Pancreas (tissue), 10 donors: ENCODE results near the gene THSD7A. TPM values are rescaled to one million over a fixed set of nuclear protein-coding genes. Genes with fewer than 3 reads are reported as not detected.
"Not testable (repeated sequence)": the region's sequence is repeated elsewhere in the genome, so short reads cannot be mapped to it uniquely, and the experiment has no call there.

ENCODE experiments used
- ATAC-seq, 4 donors: fragments of 200-7000 bp; cut with Tn5 transposase; one replicate each; pipeline versions ENCODE4 v1.8.0 to v1.9.1; 2020; ENCODE audit warnings: mild to moderate bottlenecking in 4 of 4, moderate library complexity in 4 of 4
- DNase-seq, 6 donors: peaks; one replicate each; pipeline ENCODE4 v3.0.0-alpha.2; 2020
- FAIRE-seq: peaks from 2 replicates; lab custom pipeline; 2012; peaks lifted over from hg19 to GRCh38; lab: Jason Lieb, UNC
- H3K27ac ChIP-seq, 4 donors: fragments of 200-600 bp; sonication (generic); 1 replicate in 3 of 4; 2 replicates in 1 of 4; pipeline versions ENCODE4 v1.5.0 to v1.8.0; 2020
- H3K27me3 ChIP-seq, 4 donors: fragments of 200-600 bp; one replicate each; pipeline ENCODE4 v1.8.0; 2021
- H3K36me3 ChIP-seq, 3 donors: fragments of 200-600 bp; sonication (generic) in 1 of 3; one replicate each; pipeline versions ENCODE4 v1.5.0 to v1.8.0; 2020 to 2021
- H3K4me1 ChIP-seq, 3 donors: fragments of 200-600 bp; one replicate each; pipeline ENCODE4 v1.8.0; 2021
- H3K4me3 ChIP-seq, 4 donors: fragments of 200-600 bp; sonication (generic) in 2 of 4; one replicate each; pipeline versions ENCODE4 v1.5.0 to v1.8.0; 2020 to 2021
- H3K9me3 ChIP-seq, 4 donors: fragments of 200-600 bp; one replicate each; pipeline ENCODE4 v1.8.0; 2021
- WGBS, 2 donors: extraction: QIAGEN DNeasy Blood & Tissue Kit; methylation state at CpG; one replicate each; pipeline ENCODE4 v1.1.7; 2013; 5-methylcytosine and 5-hydroxymethylcytosine counted together
- intact Hi-C, 3 donors: fragments of 100-400 bp; cut with DNase I; formaldehyde crosslinking; loops; one replicate each; pipeline versions ENCODE4 v1.11.1 to v1.14.2; 2022
- polyA plus RNA-seq, 2 donors: library from polyadenylated mRNA; stranded (reverse); fragments of 200-250 nt; gene quantifications; one replicate each; pipeline ENCODE4 v1.2.3, GENCODE V29; 2013
- total RNA-seq, 6 donors: library from RNA; stranded (reverse); fragmentation: NEBNext Ultra II Directional in 4 of 6; extraction: Animal tissue kit (Norgen Biotek cat#: 25700) in 4 of 6; gene quantifications; one replicate each; pipeline versions ENCODE4 v1.2.1 to v1.2.4, GENCODE V29; 2021 to 2023
- TF ChIP-seq, protein P1 (sequence below), 4 donors: fragments of 200-600 bp; sonication (generic) in 3 of 4; IDR thresholded peaks; one replicate each; pipeline versions ENCODE4 v1.5.0 to v1.8.0; 2021; ENCODE audit warnings: antibody characterized with exemption in 4 of 4
- donor health status: healthy with polysubstance abuse.
- donor health status: DM: no; HTN: no; CAD: no; lungs with moderate emphysema.
- donor health status: DM: no; HTN: no; CAD: no.
- donor health status: control.
- donor health status: control.
- donor health status: Bipolar disorder and iron deficiency.
- donor health status: DM: yes; HTN: yes; CAD: no.
- donor health status: DM: no; HTN: no; CAD: no.
- donor health status: DM: no; HTN: no; CAD: no.
- donor health status: DM: yes; HTN: yes; CAD: no.

THSD7A gene
- total and polyA plus RNA-seq, 8 donors = 0.30 to 3.7 (median 0.90) TPM

DNA sequence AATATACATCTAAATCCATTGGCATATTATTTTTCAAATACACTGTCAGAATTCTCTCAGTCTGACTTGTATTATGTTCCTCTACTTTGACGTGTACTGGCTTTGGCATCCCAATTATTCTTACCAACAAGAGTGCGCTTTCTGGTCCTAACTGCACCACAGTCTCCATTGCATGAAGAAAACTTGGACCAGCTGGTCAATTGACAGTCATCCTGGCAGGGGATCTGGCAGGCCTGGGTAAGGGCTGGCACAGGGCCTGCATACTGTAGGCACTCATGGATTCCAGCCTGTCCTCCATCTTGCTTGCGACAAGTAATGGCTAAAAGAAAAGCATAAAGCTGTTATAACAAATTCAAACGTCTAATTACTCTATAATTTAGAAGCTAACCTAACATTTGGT lies 384.9 kb downstream of the THSD7A start:
- no peaks in the 10 kb centered on the region for H3K36me3 ChIP-seq
- WGBS, 2 donors = 87 to 90% methylated on average over 4 of the region's 4 CpGs
- ATAC-seq (no peak), DNase-seq (no peak), FAIRE-seq (no peak)
- peaks cover 0 to 13% (median 0%) of the 10 kb centered on the region in 3 donors for H3K4me1 ChIP-seq
- no peak overlapping the region for H3K27ac ChIP-seq
- no peaks in the 10 kb centered on the region for H3K27me3 ChIP-seq
- intact Hi-C loops = no loop called here
- no peaks in the 10 kb centered on the region for H3K9me3 ChIP-seq
- no peak overlapping the region for H3K4me3 ChIP-seq
- TF ChIP-seq, protein P1, sequence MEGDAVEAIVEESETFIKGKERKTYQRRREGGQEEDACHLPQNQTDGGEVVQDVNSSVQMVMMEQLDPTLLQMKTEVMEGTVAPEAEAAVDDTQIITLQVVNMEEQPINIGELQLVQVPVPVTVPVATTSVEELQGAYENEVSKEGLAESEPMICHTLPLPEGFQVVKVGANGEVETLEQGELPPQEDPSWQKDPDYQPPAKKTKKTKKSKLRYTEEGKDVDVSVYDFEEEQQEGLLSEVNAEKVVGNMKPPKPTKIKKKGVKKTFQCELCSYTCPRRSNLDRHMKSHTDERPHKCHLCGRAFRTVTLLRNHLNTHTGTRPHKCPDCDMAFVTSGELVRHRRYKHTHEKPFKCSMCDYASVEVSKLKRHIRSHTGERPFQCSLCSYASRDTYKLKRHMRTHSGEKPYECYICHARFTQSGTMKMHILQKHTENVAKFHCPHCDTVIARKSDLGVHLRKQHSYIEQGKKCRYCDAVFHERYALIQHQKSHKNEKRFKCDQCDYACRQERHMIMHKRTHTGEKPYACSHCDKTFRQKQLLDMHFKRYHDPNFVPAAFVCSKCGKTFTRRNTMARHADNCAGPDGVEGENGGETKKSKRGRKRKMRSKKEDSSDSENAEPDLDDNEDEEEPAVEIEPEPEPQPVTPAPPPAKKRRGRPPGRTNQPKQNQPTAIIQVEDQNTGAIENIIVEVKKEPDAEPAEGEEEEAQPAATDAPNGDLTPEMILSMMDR (IDR thresholded peaks at IDR 0.05) = no peak

DNA sequence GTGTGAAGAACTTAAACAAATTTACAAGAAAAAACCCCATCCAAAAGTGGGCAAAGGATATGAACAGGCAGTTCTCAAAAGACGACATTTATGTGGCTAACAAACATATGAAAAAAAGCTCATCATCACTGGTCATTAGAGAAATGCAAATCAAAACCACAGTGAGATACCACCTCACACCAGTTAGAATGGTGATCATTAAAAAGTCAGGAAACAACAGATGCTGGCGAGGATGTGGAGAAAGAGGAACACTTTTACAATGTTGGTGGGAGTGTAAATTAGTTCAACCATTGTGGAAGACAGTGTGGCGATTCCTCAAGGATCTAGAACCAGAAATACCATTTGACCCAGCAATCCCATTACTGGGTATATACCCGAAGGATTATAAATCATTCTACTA lies 388.1 kb downstream of the THSD7A start:
- ATAC-seq, DNase-seq, H3K36me3 ChIP-seq, H3K9me3 ChIP-seq, intact Hi-C loops, FAIRE-seq, H3K4me3 ChIP-seq, H3K27me3 ChIP-seq, H3K4me1 ChIP-seq, H3K27ac ChIP-seq: not testable (repeated sequence)
- WGBS, 2 donors = 80 to 81% methylated on average over 3 to 4 of the region's 4 CpGs

DNA sequence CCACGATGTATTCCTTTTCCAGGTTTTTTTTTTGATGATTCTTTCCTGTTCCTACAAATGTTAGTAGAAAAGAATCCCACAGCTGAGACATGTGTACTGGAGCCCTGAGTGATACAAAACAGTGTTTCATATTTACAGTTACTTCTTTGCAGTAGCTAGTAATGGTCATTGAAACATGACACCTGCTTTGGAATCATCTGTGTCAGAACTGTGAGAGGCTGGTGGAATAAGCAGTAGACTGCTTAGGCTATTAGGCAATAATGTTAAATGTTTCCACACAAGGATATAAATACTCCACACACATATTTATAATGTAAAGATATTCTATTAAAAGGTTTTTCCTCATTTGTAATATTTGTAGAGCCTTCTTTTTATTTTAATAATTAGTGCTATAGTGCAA lies 394.0 kb downstream of the THSD7A start:
- no peaks in the 10 kb centered on the region for H3K9me3 ChIP-seq
- 39 to 53% methylated on average over 1 of the region's 1 CpG for WGBS, 2 donors
- FAIRE-seq (no peak), ATAC-seq (peak in 1 of 4 donors; percentile 16), DNase-seq (no peak)
- intact Hi-C loops = no loop called here
- TF ChIP-seq, protein P1 (IDR thresholded peaks at IDR 0.05) = no peak
- H3K36me3 ChIP-seq = no peaks in the 10 kb centered on the region
- H3K27me3 ChIP-seq = no peaks in the 10 kb centered on the region
- no peak overlapping the region for H3K27ac ChIP-seq
- no peaks in the 10 kb centered on the region for H3K4me1 ChIP-seq
- no peak overlapping the region for H3K4me3 ChIP-seq

DNA sequence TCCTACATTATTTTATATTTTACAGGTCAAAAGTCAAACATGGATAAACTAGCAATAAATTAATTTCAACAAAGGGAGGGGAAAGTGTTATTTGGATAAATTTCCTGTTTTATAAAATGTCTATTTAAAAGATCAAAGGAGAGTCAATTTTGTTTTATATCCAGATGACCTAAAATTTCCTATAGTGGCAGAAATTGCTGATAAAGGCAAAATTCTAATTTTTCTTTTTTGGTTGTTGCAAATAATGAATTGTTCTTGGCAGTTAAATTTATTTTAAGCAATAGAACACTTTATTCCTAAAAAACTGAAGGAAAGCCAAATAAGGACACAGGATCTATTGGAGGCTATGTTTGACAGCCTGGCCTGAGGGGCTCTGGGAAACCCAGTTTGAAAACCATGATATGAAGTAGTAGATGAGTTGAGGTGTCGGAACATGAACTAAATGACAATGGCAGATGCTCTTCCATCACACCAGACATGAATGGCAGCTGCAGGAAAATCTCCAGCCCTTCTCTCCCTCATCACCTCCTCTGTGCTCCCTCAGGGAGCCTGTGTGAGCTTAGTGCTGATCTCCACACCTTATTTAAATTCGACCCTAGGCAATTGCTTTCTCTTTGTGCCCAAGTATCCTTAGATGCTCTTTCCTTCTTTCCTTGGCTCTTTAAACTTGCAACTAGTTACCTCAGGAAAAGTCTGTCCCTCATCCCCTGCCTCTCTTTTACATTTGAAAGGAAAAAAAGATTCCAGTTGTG lies 395.0 kb downstream of the THSD7A start:
- no peak overlapping the region for H3K4me3 ChIP-seq
- H3K27ac ChIP-seq = no peak overlapping the region
- FAIRE-seq (no peak), ATAC-seq (no peak), DNase-seq (no peak)
- TF ChIP-seq, protein P1 (IDR thresholded peaks at IDR 0.05) = no peak
- WGBS, 2 donors = 62 to 65% methylated on average over 2 of the region's 2 CpGs
- H3K9me3 ChIP-seq = no peaks in the 10 kb centered on the region
- H3K36me3 ChIP-seq = no peaks in the 10 kb centered on the region
- intact Hi-C loops = no loop called here
- H3K4me1 ChIP-seq = no peaks in the 10 kb centered on the region
- no peaks in the 10 kb centered on the region for H3K27me3 ChIP-seq

DNA sequence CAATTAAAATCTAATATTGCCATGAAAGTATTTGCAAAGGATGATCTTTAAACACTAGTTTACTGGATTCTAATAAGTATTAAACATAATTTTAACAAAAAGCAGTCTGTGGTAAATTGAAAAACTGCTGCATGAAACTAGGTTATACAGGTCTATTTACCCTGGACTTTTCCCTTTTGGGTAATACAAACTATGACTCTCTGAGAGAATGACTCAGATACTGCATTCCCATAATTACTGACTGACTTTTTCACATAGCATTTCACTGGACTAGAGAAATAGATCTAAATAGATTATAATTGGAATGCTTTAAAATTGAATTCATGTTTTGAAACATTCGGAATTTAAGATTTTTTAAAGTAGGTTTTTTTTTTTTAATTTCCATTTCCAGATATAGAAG lies 395.7 kb downstream of the THSD7A start:
- WGBS, 2 donors = 56 to 70% methylated on average over 1 of the region's 1 CpG
- no peak for FAIRE-seq
- no peaks in the 10 kb centered on the region for H3K27me3 ChIP-seq
- ATAC-seq = peak in 2 of 4 donors; percentile 39 to 46
- no peaks in the 10 kb centered on the region for H3K36me3 ChIP-seq
- intact Hi-C loops = no loop called here
- no peaks in the 10 kb centered on the region for H3K9me3 ChIP-seq
- DNase-seq = no peak
- H3K4me3 ChIP-seq = no peak overlapping the region
- no peaks in the 10 kb centered on the region for H3K4me1 ChIP-seq
- no peak overlapping the region for H3K27ac ChIP-seq
- TF ChIP-seq, protein P1 (IDR thresholded peaks at IDR 0.05) = no peak
